ENCODE results near the gene GNB1L.

The GNB1L gene, protein sequence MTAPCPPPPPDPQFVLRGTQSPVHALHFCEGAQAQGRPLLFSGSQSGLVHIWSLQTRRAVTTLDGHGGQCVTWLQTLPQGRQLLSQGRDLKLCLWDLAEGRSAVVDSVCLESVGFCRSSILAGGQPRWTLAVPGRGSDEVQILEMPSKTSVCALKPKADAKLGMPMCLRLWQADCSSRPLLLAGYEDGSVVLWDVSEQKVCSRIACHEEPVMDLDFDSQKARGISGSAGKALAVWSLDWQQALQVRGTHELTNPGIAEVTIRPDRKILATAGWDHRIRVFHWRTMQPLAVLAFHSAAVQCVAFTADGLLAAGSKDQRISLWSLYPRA

GRCh38 chr22:19854778-19855503 lies at the start of gene GNB1L, which contains the start of gene RTL10:
TSS of gene GNB1L (minus strand) at chr22:19854874. CDS start at chr22:19821355, 33,519 bp downstream.
TSS of gene RTL10 (minus strand) at chr22:19854874. CDS start at chr22:19852261, 2,613 bp downstream.
- peak; percentile 98 for DNase-seq (ENCODE audit: low read depth)

GRCh38 chr22:19904174-19904856 lies 49.6 kb upstream of the GNB1L start:
- DNase-seq (ENCODE audit: low read depth), result no peak

DNA sequence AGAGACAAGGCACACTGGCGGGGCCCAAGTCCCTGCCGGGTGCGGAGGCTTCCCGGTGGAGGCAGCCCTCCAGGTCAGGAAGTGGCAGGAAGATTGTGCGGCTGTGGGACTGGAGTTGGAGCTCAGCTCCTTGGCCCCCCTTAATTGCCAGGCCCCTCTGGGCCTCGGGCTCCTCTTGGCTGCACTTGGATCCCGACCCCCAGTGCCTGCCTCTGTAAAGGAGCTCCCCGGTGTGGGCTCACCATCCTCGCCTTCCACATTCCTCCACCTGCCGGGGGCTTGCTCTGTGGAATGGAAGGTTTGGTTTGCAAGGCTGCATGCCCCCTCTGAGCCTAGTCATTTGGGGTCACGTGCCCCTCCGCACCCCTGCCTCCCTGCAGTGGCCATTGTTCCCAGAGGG lies 48.8 kb upstream of the GNB1L start:
- DNase-seq (ENCODE audit: low read depth), result no peak

GRCh38 chr22:19903031-19903430 lies 48.4 kb upstream of the GNB1L start:
- no peak for DNase-seq (ENCODE audit: low read depth)

GRCh38 chr22:19902245-19902715 lies 47.6 kb upstream of the GNB1L start:
- DNase-seq (ENCODE audit: low read depth), result no peak

DNA sequence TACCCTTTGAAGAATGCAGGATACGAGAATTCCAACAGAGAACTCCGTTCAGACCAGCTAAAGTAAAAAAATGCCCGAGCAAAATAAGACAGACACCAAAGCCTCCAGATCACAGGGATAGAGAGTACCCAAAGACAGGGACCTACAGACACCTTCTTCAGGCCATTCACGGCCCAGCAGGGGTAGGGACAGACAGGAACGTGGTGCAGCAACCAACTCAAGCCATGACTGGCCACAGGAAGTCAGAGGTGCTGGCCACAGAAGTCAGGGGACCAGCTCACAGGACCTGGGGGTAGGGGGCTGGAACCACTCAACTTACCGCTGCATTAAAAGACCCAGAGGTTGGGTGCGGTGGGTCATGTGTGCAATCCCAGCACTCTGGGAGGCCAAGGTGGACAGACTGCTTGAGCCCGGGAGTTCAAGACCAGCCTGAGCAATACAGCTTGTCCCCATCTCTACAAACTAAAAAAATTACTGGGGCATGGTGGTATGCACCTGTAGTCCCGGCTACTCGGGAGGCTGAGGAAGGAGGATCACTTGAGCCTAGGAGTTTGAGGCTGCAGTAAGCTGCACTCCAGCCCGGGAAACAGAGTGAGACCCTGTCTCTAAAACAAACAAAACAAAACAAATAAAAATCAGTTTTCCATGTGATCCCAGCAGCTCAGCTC lies 47.0 kb upstream of the GNB1L start:
- no peak for DNase-seq (ENCODE audit: low read depth)

DNA sequence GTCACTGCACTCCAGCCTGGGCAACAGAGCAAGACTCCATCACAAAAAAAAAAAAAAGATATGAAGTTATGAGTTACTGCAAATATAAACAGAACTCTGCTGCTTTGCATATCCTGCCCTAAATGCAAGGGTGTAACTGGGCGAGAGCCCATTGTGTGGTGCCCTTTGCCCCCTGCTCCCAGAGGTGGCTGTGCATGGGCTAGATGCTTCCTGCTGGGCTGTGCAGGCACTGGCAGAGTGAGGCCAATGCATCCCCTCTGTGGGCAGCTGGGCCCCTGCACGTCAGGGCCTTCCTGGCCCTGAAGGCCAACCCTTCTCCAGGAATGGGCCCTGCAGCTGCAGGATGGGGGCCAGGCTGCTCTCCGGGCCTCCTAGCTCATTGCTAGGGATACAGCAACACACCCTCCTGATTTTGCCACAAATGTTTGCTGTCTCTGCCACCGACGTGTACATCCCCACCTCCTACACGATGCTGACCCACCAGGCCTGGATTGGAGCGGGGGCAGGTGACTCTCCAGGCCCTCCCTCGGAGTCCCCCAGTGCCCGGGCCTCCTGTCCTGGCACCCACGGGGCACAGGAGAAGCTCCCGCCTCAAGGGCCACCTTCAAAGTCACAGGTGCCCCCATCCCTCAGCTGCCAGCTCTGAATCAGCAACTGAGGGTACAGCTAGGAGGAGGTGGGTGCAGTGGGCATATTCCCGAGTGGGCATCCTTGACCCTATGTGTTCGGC lies 46.2 kb upstream of the GNB1L start:
- no peak for DNase-seq (ENCODE audit: low read depth)

DNA sequence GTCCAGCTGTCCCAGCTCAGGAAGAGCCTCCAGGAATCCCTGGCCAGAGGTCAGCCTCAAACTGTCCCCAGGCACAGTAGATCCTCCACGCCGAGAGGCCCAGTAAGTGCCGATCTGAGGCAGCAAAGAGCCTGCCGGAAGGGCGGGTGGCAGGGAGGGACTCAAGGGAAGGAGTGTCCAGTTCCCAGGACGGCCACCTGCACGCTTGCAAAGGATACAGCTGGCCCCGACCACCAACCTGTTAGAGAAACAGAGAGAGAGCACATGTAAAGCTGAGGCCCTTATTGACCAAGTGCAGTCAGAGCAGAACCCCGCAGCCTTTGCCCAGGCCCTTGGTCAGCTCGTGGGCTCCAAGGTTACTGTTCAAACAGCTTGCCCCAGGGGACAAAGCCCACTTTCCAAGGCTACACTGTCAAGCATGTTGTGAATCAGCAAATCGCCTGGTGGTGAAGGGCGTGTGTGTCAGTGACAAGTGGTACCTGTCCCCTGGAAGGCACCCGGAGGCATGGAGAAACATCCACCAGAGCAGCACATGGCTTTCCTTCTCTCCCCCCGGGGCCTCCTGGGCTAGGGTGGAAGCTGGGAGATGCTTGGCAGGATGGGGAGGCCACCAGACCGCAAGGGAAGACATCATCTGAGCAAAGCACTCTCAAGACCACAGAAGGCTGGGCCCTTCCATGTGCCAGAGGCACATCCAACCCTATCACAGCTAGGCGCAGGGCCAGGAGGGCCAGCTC lies 44.3 kb upstream of the GNB1L start:
- no peak for DNase-seq (ENCODE audit: low read depth)

DNA sequence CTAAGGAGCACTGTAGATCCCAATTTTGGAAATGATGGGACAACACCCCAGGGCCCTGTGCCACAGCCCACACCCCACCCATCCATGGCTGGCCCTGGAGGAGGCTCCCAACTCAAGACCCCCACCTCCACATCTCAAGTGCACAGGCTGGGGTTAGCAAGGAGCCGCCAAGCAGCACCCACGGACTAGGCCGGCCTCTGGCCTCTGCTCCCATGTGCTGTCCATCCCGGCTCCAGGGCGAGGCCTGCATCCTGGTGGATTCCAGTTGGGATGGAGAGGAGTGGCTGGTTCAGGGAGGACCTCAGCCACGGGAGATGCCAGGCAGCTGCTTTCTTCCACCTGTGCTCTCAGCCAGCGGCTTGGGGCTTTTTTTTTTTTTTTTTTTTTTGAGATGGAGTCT lies 43.5 kb upstream of the GNB1L start:
- DNase-seq (ENCODE audit: low read depth), result no peak

DNA sequence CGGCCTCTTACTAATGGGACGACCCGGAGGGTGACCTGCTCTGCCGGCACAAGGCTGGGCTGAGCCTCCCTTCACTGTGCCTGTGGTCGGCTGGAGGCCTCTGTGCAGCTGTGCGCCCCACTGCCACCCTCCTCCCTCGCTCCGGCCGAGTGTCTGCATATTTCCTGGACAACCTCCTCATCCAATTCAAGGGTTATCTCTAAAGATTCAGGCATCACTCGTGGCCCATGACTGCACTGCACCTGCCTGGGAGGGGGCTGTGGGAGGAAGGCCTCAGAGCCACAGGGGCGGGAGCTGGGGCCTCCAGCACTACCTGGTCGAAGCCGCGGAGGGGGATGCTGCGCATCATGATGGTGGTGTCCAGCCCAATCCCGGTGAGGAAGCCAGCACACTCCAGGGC lies 43.1 kb upstream of the GNB1L start:
- no peak for DNase-seq (ENCODE audit: low read depth)

DNA sequence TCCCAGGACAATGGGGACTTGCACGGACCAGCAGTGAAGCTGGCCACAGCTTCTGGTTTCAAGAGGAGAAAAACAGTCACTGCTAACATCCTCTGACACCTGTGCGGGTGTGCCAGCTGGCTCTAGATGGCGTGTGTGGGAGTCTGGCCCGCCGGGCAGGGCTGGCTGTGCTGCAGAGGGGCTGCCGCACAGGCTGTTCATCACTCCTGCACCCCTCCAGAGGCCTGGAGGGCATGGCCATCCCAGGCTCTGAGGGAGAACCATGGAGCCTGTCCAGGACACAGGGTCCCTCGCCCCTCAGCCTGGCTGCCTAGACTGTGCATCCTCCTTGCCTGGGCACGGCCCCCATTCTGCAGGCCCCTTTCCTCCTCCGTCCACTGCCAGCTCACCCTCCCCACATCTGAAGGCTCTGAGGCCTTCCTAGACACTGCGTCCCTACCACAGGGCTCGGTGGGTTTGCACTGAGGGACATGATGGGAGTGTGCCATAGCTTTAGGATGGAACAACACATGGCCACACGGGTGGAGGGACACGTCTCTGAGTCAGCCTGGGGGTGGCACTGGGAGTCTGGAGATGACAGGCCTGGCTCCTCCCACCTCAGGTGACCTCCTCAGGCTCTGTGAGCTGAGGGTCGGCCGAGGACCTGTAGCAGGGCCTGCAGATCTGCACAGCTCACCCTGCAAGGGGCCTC lies 42.1 kb upstream of the GNB1L start:
- DNase-seq (ENCODE audit: low read depth), result no peak

DNA sequence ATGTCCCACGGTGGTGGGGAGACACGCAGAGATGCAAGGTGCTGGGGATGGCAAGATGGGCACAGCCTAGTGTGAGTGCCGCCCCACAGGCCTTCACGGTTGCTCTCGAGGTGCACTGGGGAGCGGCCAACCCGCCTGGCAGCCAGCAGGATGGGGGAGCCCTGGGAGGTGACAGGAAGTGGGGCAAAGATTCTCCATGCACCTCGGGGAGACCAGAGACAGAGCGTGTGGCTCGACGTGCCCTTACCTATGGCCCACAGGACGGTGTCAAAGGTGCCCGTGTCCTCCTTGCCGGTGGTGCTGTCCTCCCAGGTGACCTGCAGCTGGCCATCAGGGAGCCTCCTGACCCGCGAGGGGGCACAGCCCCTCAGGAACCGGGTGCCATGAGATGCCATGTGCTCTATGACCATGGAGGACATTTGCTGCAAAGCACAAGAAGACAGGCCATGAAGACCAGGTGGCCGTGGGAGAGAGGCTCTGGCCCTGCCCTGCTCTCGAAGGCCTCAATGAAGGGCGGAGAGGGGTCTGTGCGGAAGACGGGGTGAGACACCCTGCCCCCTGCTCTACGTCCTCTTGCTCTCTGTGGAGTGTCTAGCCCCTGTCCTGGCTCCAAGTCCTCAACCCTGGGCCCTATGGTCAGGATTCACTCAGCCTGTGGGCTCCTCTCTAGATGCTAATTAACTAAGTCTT lies 40.6 kb upstream of the GNB1L start:
- DNase-seq (ENCODE audit: low read depth), result no peak

DNA sequence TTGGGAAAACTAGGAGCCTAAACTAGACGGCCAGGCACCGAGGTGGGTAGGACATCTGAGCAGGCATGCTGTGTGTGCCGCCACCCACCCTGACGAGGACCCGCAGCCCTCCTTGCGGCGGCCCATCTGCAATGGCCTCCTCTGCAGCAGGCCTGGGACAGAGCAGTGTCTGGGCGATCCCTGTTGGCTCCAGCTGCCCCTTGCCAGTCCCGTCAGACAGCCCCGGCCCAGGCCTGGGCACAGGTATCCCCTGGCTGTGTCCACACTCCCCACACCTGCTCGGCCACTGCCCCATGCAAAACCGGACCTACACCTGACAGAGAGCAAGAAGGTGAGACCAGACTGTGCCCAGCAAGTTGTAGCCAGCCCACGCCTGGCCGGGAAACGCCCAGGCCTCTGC lies 38.7 kb upstream of the GNB1L start:
- DNase-seq (ENCODE audit: low read depth), result no peak

DNA sequence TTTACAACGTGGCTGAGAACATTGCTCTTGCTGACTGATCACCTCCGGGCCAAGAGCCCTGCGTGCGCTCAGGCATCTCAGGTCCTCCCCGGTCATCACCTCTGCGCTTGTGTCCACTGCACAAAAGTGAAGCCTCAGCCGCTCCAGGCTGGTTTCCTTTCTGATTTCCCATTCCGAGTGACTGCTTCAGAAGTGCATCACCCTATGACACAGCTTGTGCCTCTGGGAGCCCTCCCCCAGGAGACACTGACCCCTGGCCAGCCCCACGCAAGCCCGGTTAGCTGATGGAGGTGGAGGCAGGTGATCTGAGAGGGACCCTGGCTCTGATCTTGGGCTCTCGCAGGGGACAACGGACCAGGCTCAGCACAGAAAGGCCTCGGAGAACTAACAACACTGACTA lies 38.3 kb upstream of the GNB1L start:
- peak; percentile 35 for DNase-seq (ENCODE audit: low read depth)

DNA sequence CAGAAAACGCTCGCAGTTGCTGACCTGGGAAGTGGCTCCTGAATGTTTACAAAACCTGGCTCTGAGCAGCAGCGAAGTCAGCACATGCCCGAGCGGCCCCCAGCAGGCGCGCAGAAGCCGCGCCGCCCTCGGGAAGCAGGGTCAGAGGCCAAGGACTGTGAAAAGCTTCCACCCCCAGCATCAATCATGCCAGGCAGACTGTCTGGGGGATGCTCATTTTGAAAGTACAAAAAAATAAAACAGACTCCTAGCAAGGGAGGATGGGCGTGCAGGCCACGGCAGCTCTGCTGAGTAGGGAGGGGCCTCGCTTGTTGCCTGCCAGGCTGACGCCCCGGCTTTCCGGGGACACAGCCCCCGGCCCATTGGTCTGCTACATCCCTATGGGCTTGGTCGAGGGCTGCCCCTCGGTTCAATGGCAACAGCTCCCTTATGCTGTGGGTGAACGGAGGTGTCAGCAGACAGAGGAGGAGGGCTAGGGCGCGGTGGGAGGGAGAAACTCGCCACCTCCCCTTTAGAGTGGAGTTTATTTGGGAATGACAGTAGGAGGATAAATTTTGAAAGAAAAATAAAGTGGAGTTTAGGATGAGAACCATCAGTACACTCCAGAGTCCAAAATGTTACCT lies 37.7 kb upstream of the GNB1L start:
- peak; percentile 58 for DNase-seq (ENCODE audit: low read depth)

- DNase-seq (ENCODE audit: low read depth), result peak; percentile 89
Observed at GRCh38 chr22:19891317-19892256, 36.9 kb upstream of the GNB1L start.

DNA sequence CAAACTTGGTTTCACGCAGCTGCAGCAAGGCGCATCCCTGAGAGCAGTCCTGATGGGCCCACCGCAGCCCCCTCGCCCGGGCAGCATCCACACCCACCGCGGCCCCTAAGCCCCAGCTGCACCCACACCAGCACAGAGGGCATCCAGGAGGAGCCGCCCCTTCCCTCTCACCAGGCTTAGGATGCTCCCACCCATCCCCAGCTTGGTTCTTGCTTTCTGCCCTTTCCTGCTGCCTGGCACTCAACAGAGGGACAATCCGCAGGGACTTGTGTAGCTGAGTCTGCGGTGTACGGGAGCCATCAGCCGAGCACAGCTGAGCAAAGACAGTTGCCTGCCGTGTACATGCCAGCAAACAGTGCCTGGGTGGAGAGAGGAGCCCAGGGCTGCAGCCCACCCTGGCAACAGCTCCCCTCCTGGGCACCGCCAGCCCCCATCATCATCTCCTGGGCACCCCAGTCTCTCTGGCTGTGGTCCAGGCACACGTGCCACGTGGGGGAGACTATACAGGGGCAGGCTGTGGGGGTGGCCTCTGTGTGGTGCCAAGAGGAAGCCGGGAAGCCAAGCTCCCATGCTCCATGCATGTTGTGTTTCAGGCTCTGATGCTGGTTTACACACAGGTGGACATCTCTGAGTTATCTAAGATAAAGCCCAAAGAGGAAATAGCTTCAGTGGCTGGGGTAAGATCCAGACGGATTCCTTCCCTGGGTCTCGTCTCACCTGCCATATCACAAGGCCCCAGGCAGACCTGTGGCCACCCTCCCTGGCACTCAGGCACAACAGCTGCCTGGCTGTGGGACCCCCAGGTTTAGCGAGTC lies 36.0 kb upstream of the GNB1L start:
- DNase-seq (ENCODE audit: low read depth), result no peak

Measured in iris pigment epithelial cell (primary cell).